Transverse colon (tissue), 4 donors: Measurements from ENCODE around the gene WNT5B. TPM values are rescaled to one million over a fixed set of nuclear protein-coding genes. Genes with fewer than 3 reads are reported as not detected.
A peak's percentile ranks its signal among the peaks of the same experiment; 100 is the strongest.

Experiments used
- DNase-seq: peaks from one replicate; pipeline ENCODE4 v3.0.0-alpha.2; 2019
- H3K27ac ChIP-seq, 4 donors: fragments of 200-600 bp; sonication (generic); 2 replicates each; pipeline ENCODE4 v1.5.1; 2016 to 2018; ENCODE audit warnings: inconsistent platforms in 4 of 4
- H3K27me3 ChIP-seq: fragments of 200-600 bp; sonication (generic); 2 replicates; pipeline ENCODE4 v1.5.1; 2017; ENCODE audit warnings: inconsistent platforms
- H3K36me3 ChIP-seq, 4 donors: fragments of 200-600 bp; sonication (generic); 2 replicates each; pipeline ENCODE4 v1.5.1; 2017 to 2019; ENCODE audit warnings: inconsistent platforms in 4 of 4
- H3K4me1 ChIP-seq, 4 donors: fragments of 200-600 bp; sonication (generic); 2 replicates each; pipeline ENCODE4 v1.5.1; 2017 to 2020; ENCODE audit warnings: inconsistent platforms in 4 of 4
- H3K4me3 ChIP-seq, 4 donors: fragments of 200-600 bp; sonication (generic); 1 replicate in 1 of 4; 2 replicates in 3 of 4; pipeline versions ENCODE4 v1.5.1 to v1.6.1; 2017 to 2019; ENCODE audit warnings: inconsistent platforms in 4 of 4
- H3K9me3 ChIP-seq, 2 donors: fragments of 200-600 bp; sonication (generic); 2 replicates each; pipeline ENCODE4 v1.5.1; 2017 to 2019; ENCODE audit warnings: inconsistent platforms in 2 of 2
- EP300 ChIP-seq: sonication (generic); formaldehyde crosslinking; IDR thresholded peaks from one replicate; pipeline ENCODE4 v1.6.1; 2017; ENCODE audit warnings: antibody characterized with exemption, low read depth
- POLR2A ChIP-seq: fragments of 450-650 bp; IDR thresholded peaks from one replicate; pipeline ENCODE4 v1.6.1; 2016; ENCODE audit warnings: antibody characterized with exemption, mild to moderate bottlenecking, moderate library complexity
- POLR2AphosphoS5 ChIP-seq, 3 donors: sonication (generic); formaldehyde crosslinking; IDR thresholded peaks; one replicate each; pipeline ENCODE4 v1.6.1; 2016; ENCODE audit warnings: antibody characterized with exemption in 3 of 3
- WGBS, 2 donors: methylation state at CpG; one replicate each; pipeline ENCODE4 v1.1.5; 2018; ENCODE audit warnings: low coverage in 1 of 2; 5-methylcytosine and 5-hydroxymethylcytosine counted together
- in situ Hi-C, 4 donors: fragments of 200-750 bp; cut with MboI; loops; one replicate each; pipeline versions ENCODE4 v1.15.0 to v1.15.1; 2017; ENCODE audit warnings: low sequenced_read_pairs in 3 of 4, low pct_ligation_motif_present in 1 of 4, low pct_unique_long_range_greater_than_20kb in 1 of 4
- intact Hi-C: fragments of 100-400 bp; cut with DNase I; formaldehyde crosslinking; loops from one replicate; pipeline ENCODE4 v1.15.1; 2023; ENCODE audit warnings: low total_unique reads
- total RNA-seq, 4 donors: library from RNA; depleted of rRNA; stranded (reverse); fragments of >200 nt; gene quantifications; one replicate each; pipeline ENCODE4 v1.1.0, GENCODE V29; 2016
- TF ChIP-seq, protein P1 (sequence below), 5 experiments: fragments of 200-600 bp in 3 of 5; fragments of 450-650 bp in 2 of 5; sonication (generic) in 3 of 5; IDR thresholded peaks; 1 replicate in 2 of 5; 2 replicates in 3 of 5; pipeline ENCODE4 v1.5.1; 2016 to 2017; ENCODE audit warnings: antibody characterized with exemption in 5 of 5, inconsistent platforms in 3 of 5, mild to moderate bottlenecking in 2 of 5, moderate library complexity in 1 of 5

The WNT5B gene
- total RNA-seq, result 1 to 10 TPM in 2 of 4 donors, under 1 TPM in 1, not detected in 1; 0.80 to 3.5 (median 3.5) TPM

DNA sequence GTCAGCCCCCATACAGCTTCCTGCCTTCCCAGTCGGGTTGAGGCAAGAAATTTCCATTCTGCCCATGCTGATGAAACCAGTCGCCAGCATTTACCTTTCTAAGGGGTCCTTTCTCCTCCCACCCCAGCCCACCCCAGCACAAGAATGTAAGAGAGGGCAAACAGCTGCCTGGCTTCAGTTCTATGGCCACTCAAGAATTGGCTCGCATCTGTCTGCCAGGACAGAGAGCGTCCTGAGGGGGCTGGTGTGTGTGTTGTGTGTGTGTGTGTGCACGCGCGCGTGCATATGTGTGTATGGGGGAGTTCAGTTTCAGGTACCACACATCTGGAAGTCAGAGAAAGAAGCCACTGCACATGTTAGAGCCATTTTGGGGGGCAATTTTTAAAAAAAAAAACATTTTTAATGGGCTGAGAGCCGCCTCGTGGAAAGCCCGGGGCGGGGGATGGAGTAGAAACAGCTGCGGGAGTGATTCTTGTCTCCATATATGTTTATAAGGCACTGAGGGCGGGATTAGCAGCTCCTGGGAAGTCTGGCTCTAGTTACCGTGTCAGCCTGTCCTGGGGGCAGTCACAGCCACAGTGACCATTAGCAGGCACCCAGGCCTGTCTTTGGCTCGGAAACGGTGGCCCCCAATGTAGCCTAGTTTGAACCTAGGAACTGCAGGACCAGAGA, at the start of gene WNT5B:
Gene WNT5B, plus strand, starts transcription at position 566 of the 672 bp plus-strand sequence. CDS start 2,124 bp downstream, outside the sequence.
- no peak for TF ChIP-seq EP300
- no peak for TF ChIP-seq POLR2AphosphoS5 (IDR thresholded peaks at IDR 0.05)
- TF ChIP-seq, protein P1, sequence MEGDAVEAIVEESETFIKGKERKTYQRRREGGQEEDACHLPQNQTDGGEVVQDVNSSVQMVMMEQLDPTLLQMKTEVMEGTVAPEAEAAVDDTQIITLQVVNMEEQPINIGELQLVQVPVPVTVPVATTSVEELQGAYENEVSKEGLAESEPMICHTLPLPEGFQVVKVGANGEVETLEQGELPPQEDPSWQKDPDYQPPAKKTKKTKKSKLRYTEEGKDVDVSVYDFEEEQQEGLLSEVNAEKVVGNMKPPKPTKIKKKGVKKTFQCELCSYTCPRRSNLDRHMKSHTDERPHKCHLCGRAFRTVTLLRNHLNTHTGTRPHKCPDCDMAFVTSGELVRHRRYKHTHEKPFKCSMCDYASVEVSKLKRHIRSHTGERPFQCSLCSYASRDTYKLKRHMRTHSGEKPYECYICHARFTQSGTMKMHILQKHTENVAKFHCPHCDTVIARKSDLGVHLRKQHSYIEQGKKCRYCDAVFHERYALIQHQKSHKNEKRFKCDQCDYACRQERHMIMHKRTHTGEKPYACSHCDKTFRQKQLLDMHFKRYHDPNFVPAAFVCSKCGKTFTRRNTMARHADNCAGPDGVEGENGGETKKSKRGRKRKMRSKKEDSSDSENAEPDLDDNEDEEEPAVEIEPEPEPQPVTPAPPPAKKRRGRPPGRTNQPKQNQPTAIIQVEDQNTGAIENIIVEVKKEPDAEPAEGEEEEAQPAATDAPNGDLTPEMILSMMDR (IDR thresholded peaks at IDR 0.05), result no peak
- no peak for TF ChIP-seq POLR2A
- 56 to 87% methylated on average over 3 to 17 of the region's 17 CpGs for WGBS, 2 donors
- peak within 1 kb of the TSS; percentile 34 to 58 (median 44) for H3K4me3 ChIP-seq
- H3K4me1 ChIP-seq, result peaks cover 10 to 30% (median 23%) of the 10 kb centered on the region in 4 donors
- H3K36me3 ChIP-seq, result no peaks in the 10 kb centered on the region
- intact Hi-C loops, result no loop called here
- peaks cover 24% of the 10 kb centered on the region for H3K27me3 ChIP-seq
- peak within 1 kb of the TSS; percentile 37 to 81 (median 52) for H3K27ac ChIP-seq
- in situ Hi-C loops, result no loop called here
- no peaks in the 10 kb centered on the region for H3K9me3 ChIP-seq
- DNase-seq, result no peak

DNA sequence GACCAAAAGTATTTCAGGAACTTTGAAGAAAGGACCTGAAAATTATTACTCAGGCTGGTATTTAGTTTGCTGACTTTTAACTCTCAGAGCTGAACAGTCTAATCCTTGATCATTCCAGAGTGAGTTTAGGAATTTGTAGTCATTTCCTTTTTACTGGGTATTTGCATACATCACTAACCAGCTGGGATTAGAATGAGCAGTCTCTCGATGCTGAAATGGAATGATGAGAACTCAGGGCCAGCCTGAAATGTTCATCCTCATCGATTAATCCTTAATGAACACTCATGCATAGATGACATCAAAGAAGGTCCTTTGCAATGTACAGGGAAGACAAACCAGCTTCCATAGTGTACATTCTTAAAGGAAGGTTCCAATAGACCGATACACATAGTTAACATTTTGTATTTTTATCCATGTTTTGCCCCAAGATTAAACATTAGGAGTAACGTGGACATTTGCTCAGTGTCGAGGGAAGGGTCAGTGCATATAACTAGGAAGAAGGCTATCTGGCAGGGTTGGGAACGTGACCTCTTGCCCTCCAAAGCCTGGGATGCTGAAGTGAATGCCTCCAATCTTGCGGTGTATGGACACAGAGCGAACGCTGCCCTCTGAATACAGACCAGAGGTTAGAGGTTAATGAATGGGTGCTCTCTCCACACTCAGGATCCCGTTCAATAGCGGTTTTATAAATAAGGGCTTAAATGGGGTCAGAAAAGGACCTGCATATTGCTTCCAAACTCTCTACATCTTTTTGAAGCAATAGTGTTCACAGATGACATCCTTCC, 49.2 kb upstream of the WNT5B start:
- in situ Hi-C loops, result loop anchor here in 2 of 4 donors (10.0 to 25.0 kb wide), 2 partner anchors 465 to 468 kb away; no protein-coding TSS in a partner anchor
- Histone ChIP-seq H3K27ac (no peak overlapping the region), H3K4me1 (peaks cover 0 to 50% (median 36%) of the 10 kb centered on the region in 4 donors), H3K36me3 (no peaks in the 10 kb centered on the region), H3K9me3 (no peaks in the 10 kb centered on the region), H3K27me3 (no peaks in the 10 kb centered on the region), H3K4me3 (no peak overlapping the region)
- DNase-seq, result no peak
- TF ChIP-seq EP300, result no peak
- TF ChIP-seq, protein P1 (IDR thresholded peaks at IDR 0.05), result no peak
- no peak for TF ChIP-seq POLR2A
- TF ChIP-seq POLR2AphosphoS5 (IDR thresholded peaks at IDR 0.05), result no peak
- intact Hi-C loops, result loop anchor here (5.0 kb wide), 1 partner anchor 463 kb away; no protein-coding TSS in a partner anchor
- 83 to 90% methylated on average over 2 to 11 of the region's 11 CpGs for WGBS, 2 donors

DNA sequence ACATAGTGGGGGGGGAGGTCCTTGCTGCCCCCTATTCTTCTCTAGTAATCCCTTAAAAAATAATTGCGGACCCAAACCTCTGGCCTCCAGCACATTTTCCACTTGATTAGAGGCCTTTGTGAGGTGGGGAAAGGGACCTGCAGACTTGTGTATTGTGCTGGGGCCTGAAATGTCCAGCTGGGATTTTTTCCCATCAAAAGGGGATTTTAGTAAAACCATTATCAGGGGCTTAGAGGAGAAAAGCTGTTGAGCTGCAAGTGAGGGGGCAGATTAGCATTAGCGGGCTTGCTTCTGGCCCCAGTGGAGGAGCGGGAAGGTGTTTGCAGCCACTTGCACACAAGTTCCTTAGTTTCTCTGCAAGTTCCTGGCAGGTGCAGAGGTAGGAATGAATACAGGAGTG, 48.5 kb upstream of the WNT5B start:
- 90 to 93% methylated on average over 3 of the region's 3 CpGs for WGBS, 2 donors
- intact Hi-C loops, result loop anchor here (5.0 kb wide), 1 partner anchor 463 kb away; no protein-coding TSS in a partner anchor
- Histone ChIP-seq H3K9me3 (no peaks in the 10 kb centered on the region), H3K4me3 (no peak overlapping the region), H3K36me3 (no peaks in the 10 kb centered on the region), H3K27me3 (no peaks in the 10 kb centered on the region), H3K27ac (no peak overlapping the region), H3K4me1 (peaks cover 0 to 45% (median 29%) of the 10 kb centered on the region in 4 donors)
- in situ Hi-C loops, result loop anchor here in 1 of 4 donors (25.0 kb wide), 1 partner anchor 468 kb away; no protein-coding TSS in a partner anchor
- no peak for TF ChIP-seq EP300
- no peak for TF ChIP-seq POLR2A
- TF ChIP-seq, protein P1 (IDR thresholded peaks at IDR 0.05), result no peak
- TF ChIP-seq POLR2AphosphoS5 (IDR thresholded peaks at IDR 0.05), result no peak
- no peak for DNase-seq
